ENCODE data around the gene FOLR2.
"Not testable (repeated sequence)": the region's sequence is repeated elsewhere in the genome, so short reads cannot be mapped to it uniquely, and the experiment has no call there.

The FOLR2 gene

DNA sequence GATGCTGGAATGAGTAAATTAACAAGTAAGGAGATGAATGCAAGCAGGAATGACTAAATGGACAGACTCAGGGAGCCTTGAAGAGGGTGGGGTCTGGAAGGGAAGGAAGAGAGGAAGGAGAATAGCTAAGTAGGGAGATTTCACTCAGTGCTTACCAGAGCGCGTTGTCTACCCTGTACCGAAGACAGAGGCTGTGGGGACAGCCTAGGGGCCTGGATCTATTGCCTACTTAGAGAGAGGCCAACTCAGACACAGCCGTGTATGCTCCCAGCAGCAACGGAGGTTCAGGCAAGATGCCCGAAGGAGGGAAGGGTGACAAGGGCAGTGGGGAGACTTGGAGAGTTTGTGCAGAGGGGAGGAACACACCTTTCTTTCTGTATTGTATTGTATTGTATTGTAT lies at the start of gene FOLR2:
Gene FOLR2, plus strand, starts transcription at position 157 of the 400 bp plus-strand sequence. CDS start 1,791 bp downstream, outside the sequence.
- no peak for DNase-seq

DNA sequence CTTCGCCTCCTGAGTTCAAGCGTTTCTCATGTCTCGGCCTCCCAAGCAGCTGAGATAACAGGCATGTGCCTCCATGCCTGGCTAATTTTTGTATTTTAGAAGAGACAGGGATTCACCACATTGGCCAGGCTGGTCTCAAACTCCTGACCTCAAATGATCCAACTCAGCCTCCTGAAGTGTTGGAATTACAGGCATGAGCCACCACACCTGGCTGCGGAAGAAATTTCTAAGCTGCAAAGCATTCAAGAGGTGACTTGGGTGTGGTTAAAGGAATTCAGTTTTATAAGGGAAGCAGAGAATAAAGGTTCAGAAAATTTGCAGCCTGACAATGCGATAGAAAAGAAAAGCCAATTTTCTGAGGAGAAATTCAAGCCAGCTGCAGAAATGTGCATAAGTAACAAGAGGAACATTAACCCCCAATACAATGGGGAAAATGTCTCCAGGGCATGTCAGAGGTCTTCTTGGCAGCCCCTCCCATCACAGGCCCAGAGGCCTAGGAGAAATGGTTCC lies 47.5 kb upstream of the FOLR2 start:
- DNase-seq: not testable (repeated sequence)

DNA sequence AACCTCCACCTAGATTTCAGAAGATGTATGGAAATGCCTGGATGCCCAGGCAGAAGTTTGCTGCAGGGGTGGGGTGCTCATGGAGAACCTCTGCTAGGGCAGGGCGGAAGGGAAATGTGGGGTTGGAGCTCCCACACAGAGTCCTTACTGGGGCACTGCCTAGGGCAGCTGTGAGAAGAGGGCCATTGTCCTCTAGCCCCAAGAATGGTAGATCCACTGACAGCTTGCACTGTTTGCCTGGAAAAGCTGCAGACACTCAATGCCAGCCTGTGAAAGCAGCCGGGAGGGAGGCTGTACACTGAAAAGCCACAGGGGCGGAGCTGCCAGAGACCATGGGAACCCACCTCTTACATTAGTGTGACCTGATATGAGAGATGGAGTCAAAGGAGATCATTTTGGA lies 46.8 kb upstream of the FOLR2 start:
- not testable (repeated sequence) for DNase-seq

DNA sequence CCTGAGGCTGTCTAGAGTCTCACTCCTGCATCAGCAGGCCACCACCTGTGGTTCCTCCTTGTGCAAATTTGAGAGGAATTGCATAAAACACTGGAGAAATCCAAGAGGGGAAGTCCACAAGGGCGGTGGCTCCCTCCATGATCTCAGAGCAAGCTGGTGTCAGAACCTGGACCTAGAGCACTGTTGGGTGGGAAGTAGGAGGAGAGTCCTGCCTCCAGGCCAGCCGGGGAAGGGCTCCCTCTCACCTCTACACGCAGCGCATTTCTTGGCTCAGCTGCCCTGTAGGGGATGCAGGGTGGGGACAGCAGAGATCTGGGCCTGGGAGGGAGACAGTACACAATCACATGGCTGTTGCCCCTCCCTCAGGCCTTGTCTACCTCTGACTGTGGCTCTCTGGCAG lies 44.6 kb upstream of the FOLR2 start:
- not testable (repeated sequence) for DNase-seq

DNA sequence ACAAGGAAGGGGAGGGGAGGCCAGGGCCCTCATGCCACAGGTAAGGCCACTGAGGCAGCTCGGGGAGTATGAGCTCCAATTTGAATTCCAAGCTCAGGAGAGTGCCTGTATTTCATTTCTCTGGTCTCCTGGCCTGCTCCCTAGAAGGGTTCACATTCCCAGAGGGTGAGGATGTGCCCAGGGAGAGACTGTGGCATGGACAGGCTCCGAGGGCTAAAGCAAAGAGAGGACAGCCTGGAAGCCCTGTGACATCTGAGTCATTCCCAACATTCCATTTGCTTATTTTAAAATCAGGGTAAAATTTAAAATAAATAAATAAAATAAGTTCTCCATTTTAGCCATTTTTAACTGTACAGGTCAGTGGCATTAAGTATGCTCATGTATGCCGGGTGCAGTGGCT lies 43.3 kb upstream of the FOLR2 start:
- no peak for DNase-seq

DNA sequence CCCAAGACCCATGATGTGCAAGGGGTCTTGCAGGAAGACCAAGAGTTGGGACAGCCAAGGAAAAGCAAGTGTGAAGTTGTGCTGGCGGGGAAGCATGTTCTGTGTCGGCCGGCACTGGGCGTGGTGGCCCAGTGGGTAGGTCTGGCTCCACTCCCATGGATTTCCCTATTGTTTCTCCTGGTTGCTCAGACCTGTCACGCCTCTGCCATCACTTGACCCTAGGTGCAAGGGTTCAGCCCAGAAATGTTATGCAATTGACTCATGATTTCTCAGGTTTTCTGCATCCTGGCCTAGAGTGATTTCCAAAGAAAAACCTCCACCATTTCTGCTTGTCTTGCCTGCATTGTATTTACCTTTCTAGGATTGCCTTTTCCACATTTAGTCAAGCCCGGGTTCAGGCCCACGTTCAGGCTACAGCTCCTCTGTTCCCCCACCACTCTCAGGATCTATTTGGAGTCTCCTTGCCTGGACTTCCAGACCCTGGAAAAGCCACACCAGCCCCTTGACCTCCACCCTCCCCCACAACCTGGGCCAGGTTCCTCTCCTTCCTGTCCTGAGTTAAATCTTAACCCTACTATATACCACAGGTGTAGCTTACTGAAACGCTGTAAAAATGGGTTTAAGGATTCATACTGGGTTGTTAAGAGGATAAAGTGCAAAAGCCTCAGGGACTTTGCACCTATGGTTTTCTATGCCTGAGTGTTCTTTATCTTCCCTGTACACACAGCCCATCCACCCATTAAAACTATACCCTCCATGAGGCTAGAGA lies 42.1 kb upstream of the FOLR2 start:
- no peak for DNase-seq

DNA sequence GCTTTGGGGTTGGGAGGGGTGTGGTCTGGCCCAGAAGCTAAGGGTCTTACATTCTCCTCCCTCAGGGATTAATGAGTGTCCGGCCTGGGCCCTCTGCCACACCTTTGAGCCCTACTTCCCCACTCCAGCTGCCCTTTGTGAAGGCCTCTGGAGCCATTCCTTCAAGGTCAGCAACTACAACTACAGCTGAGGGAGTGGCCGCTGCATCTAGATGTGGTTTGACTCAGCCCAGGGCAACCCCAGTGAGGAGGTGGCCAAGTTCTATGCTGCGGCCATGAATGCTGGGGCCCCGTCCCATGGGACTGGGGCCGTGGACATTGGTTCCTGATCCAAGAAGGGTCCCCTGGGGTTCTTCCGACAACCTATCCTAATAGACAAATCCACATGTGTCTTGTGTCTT lies 38.9 kb upstream of the FOLR2 start:
- no peak for DNase-seq

DNA sequence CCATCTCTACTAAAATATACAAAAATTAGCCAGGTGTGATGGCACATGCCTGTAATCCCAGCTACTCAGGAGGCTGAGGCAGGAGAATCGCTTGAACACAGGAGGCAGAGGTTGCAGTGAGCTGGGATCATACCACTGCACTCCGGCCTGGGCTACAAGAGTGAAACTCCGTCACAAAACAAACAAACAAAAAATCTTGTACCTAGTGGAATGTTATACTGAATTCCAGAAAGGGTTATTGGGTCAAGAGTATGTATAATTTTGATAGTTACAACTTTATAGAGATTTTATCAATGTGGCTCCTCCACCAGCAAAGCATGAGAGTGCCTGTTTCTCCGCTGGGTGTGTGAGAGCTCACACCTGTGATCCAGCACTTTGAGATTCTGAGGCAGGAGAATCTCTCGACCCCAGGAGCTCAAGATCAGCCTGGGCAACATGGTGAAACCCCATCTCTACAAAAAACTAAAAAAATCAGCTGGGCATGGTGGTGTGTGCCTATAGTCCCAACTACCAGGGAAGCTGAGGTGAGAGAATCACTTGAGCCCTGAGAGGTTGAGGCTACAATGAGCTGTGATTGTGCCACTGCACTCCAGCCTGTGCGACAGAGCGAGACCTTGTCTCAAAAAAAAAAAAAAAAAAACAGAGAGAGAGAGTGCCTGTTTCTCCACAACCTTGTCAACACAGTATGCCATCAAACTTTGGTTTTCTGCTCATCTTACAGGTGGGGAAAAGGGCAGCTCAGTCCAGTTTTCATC lies 37.4 kb upstream of the FOLR2 start:
- no peak for DNase-seq

DNA sequence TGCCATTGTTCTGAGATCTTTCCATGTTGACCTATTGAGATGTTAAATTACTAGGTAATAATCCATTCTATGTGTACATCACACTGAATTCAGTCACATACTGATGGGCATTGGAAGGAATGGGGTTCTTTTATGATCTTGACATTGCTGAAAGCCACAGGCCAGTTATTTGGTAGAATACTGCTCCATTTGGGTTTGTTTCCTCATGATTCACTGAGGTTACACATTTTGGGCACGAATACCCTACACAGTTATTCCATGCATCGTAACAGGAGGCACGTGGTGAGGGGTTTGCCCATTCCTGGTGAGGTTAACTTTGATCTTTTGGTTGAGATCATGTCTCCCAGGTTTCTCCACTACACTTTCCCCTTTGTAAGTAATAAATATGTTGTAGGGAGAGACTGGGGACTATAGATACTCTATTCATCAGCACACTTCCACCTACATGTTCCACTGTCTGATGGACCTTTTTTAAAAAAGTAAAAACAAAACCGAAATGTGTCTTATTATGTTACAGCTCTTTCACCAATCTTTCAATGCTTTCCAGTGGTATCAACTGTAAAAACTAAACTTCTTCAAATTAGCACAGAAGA lies 36.7 kb upstream of the FOLR2 start:
- no peak for DNase-seq

DNA sequence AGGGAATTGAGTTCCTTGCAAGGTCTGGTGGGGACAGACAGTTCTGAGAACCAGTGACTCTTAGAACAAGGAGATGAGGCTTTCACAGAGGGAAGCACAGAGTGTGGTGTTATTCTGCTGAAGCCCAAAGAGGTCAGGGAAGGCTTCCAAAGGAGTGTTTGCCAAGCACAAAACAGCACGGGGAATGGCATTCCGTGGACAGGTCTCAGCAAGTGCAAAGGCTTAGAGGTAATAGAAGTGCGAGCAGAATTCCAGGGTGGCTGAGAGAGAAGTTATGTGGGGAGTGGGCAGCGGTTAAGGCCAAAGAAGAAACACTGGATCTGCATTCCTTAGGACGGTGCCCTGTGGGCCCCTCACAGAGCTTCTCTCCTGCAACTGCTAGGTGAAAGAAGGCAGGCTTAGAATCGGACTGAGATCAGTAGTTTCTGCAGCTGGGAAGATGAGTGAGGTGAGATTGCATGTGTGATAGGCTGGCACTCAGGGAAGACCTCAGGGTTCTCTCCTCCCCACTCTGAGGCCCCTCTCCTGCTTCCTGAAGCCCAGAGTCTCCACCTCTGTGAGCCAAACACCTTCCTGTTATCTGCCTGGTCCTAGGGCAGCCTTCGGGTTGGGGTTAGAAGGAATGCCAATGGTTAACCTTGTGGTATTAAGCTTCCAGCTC lies 35.6 kb upstream of the FOLR2 start:
- not testable (repeated sequence) for DNase-seq

DNA sequence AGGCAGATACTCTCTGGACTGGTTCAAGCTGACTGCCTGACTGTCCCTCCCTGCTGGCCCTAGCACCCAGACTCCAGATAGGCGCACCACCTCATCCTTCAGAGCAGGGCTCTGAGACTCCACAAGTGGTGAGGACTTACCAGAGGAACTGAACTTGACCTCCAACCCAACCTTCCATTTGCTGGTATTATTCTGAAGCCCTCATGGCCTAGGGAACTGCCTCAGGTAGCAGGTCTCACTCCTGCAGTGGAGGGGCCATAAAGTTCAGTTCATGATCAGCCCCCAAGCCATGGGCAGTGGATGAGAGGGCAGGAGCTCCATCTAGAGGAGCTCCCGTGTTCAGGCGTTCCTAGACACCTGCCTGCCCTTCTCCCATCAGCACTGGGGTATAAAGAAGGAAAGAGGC lies 35.0 kb upstream of the FOLR2 start:
- not testable (repeated sequence) for DNase-seq

DNA sequence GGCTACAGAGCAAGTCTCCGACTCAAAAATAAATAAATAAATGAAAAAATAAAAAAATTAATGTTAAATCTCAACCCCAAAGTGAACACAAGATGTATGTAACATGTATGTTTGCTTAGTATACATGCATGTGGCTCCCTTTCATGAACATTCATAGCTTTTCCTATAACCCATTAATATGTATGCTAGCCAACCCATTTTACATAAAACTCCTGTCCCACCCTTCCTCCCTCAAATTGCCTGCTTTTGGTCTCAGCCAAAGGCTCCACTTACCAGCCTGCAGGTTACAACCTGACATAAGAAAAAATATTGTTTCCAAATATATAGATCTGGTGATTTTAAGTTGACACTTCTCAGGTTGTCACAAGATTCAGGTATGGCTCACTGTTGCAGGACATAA lies 28.3 kb upstream of the FOLR2 start:
- DNase-seq: no peak

DNA sequence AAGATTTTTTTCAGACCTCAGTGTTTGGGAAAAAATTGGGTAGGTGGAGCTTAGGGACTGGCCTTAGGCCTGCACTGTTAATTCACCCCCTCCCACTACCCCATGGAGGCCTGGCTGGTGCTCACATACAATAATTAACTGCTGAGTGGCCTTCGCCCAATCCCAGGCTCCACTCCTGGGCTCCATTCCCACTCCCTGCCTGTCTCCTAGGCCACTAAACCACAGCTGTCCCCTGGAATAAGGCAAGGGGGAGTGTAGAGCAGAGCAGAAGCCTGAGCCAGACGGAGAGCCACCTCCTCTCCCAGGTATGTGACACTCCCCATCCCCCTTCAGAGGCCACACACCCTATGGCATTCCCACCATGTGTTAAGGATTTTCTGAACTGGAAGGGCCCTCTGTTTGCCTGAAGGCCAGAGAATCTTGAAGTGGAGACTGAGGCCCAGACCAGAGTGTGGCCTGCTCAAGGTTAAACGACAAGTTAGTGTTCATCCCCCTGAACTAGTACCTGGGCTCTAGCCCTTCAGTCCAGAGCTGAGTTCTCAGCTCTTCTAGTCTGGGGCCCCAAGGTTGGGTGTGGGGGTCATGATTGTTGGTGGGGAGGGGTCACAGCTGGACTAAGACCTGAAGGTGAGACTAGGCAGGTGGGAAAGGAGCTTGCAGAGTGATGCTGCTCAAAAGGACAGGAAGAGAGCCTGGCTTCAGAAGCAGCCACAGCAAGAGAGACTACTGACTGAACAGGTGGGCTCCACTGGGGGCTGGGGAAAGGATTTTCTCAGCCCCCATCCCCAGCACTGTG lies 26.9 kb upstream of the FOLR2 start:
- no peak for DNase-seq

DNA sequence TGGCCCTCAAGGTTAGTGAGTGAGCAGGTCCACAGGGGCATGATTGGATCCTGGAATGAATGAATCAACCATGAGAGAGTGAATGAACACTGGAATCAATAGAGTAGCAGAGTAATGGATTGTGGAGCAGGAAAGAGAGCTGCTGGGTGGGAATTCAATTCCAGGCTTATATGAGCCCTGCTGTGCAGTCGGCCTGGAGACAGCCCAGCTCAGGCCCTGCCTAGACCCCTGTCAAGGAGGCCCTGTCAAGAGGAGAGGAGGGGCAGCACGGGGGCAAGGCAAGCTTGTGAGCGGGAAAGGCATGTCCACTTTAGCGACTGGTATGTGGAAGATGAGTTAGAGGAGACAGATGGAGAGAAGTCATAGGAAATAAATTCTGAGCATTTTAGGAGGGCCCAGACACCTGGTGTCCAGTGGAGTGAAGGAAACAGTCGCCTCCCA lies 25.9 kb upstream of the FOLR2 start:
- no peak for DNase-seq

DNA sequence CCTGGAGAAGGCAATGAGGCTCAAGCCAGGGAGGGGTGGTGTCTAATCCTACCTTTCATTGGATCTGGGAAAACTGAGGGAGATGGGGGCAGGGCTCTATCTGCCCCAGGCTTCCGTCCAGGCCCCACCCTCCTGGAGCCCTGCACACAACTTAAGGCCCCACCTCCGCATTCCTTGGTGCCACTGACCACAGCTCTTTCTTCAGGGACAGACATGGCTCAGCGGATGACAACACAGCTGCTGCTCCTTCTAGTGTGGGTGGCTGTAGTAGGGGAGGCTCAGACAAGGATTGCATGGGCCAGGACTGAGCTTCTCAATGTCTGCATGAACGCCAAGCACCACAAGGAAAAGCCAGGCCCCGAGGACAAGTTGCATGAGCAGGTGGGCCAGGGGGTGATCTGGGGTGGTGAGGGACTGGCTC lies 24.6 kb upstream of the FOLR2 start, which contains the start of gene FOLR1:
Gene FOLR1, plus strand, starts transcription at position 180 of the 421 bp plus-strand sequence. Its CDS starts 34 bp downstream, at position 214.
- no peak for DNase-seq

DNA sequence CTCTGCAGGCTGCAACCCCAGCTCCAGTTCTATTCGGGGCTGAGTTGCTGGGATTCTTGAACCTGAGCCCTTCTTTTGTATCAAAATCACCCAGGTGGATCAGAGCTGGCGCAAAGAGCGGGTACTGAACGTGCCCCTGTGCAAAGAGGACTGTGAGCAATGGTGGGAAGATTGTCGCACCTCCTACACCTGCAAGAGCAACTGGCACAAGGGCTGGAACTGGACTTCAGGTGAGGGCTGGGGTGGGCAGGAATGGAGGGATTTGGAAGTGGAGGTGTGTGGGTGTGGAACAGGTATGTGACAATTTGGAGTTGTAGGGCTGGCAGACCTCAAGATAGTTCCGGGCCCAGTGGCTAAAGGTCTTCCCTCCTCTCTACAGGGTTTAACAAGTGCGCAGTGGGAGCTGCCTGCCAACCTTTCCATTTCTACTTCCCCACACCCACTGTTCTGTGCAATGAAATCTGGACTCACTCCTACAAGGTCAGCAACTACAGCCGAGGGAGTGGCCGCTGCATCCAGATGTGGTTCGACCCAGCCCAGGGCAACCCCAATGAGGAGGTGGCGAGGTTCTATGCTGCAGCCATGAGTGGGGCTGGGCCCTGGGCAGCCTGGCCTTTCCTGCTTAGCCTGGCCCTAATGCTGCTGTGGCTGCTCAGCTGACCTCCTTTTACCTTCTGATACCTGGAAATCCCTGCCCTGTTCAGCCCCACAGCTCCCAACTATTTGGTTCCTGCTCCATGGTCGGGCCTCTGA lies 20.9 kb upstream of the FOLR2 start:
- DNase-seq: no peak

DNA sequence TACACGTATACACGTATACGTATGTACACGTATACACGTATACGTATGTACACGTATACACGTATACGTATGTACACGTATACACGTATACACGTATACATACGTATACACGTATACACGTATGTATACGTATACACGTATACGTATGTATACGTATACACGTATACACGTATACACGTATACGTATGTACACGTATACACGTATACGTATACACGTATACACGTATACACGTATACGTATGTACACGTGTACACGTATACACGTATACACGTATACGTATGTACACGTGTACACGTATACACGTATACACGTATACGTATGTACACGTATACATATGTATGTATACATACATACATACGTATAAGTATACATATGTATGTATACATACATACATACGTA lies 15.1 kb upstream of the FOLR2 start:
- not testable (repeated sequence) for DNase-seq

DNA sequence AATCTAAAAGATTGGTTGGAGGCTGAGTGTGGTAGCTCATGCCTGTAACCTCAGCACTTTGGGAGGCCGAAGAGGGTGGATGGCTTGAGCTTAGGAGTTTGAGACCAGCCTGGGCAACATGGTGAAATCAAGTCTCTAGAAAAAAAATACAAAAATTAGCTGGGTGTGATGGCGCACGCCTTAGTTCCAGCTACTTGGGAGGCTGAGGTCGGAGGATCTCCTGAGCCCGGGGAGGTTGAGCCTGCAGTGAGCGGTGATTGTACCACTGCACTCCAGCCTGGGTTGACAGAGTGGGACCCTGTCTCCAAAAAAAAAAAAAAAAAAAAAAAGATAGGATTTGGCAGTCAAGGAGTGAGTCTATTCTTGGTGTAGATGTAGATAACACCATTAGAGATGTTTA lies 14.0 kb upstream of the FOLR2 start:
- no peak for DNase-seq

DNA sequence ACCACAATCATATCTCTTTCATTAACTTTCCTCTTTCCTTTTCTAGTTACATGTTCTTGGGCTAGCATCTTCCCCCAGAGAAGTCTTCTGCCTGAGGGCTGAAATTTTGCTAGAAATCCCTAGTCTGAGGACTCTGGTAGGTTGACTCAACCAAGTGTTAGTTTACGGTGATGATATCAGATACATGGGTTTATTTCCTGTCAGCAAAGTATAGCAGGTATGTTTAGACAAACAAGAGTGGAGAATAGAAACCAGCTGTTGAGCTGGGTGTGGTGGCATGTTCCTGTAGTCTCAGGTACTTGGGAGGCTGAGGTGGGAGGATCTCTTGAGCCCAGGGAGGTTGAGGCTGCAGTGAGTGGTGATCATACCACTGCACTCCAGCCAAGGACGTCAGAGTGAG lies 13.4 kb upstream of the FOLR2 start:
- no peak for DNase-seq

DNA sequence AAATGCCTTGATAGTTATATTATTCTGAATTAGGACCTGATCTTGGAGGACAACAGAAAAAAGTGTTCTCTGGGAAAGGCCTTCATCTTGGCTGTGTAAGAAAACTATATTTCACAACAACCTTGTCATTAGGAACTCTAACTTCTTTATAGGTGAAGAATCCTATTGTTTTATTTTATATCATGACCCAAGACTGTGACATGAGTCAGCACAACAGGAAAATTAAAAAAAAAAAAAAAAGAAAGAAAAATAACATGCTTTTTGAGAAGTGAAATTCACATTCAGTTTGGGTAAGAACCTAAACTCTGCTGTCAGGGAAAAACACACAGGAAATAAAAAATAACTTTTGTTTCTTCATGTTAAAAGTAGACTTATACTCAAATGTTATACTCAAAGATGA lies 11.7 kb upstream of the FOLR2 start:
- no peak for DNase-seq

DNA sequence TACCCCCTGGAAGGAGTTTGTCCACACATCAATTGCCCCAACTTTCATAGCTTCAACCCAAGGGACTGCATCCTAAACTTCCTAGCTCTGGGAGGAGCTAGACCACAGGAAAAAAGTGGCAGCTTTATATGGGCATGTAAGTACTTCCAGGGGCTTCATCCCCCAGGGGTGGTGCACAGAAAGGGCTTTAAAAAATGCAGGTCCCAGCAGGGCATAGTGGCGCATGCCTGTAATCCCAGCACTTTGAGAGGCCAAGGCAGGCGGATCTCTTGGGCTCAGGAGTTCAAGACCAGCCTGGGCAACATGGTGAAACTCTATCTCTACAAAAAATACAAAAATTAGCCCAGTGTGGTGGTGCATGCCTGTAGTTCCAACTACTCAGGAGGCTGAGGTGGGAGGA lies 9.8 kb upstream of the FOLR2 start:
- not testable (repeated sequence) for DNase-seq

All from KG1 (cell line).